Skin epidermis (tissue), 12 donors: ENCODE results near the gene UQCR11.

Source experiments
- H3K27ac ChIP-seq, 21 experiments: fragments of 200-600 bp; sonication (generic) in 11 of 21; one replicate each; pipeline ENCODE4 v1.5.0; 2020; ENCODE audit warnings: mild to moderate bottlenecking in 3 of 21, inconsistent platforms in 2 of 21, moderate library complexity in 2 of 21
- H3K4me3 ChIP-seq, 7 experiments: fragments of 200-600 bp; sonication (generic) in 2 of 7; one replicate each; pipeline ENCODE4 v1.5.0; 2020; ENCODE audit warnings: inconsistent platforms in 2 of 7, mild to moderate bottlenecking in 2 of 7, moderate library complexity in 1 of 7

The UQCR11 gene

GRCh38 chr19:1619094-1619439, 13.8 kb upstream of the UQCR11 start:
- H3K4me3 ChIP-seq, result no peak overlapping the region
- no peak overlapping the region for H3K27ac ChIP-seq

GRCh38 chr19:1618157-1619093, 13.2 kb upstream of the UQCR11 start:
- Histone ChIP-seq H3K27ac (no peak overlapping the region), H3K4me3 (no peak overlapping the region)

- Histone ChIP-seq H3K4me3 (no peak overlapping the region), H3K27ac (no peak overlapping the region)
These were observed 11.6 kb upstream of the UQCR11 start for GRCh38 chr19:1616875-1617274.

- no peak overlapping the region for H3K4me3 ChIP-seq
- no peak overlapping the region for H3K27ac ChIP-seq
These were observed 11.1 kb upstream of the UQCR11 start for GRCh38 chr19:1616396-1616795.

- H3K27ac ChIP-seq, result no peak overlapping the region
- no peak overlapping the region for H3K4me3 ChIP-seq
These were observed 10.0 kb upstream of the UQCR11 start for GRCh38 chr19:1615156-1615765.

GRCh38 chr19:1613808-1614570, 8.7 kb upstream of the UQCR11 start:
- Histone ChIP-seq H3K4me3 (no peak overlapping the region), H3K27ac (no peak overlapping the region)

GRCh38 chr19:1613146-1613545, 7.9 kb upstream of the UQCR11 start:
- Histone ChIP-seq H3K4me3 (no peak overlapping the region), H3K27ac (no peak overlapping the region)

- H3K4me3 ChIP-seq, result no peak overlapping the region
These were observed 7.1 kb upstream of the UQCR11 start for GRCh38 chr19:1612114-1613086.

GRCh38 chr19:1611353-1611752, 6.1 kb upstream of the UQCR11 start:
- H3K27ac ChIP-seq, result no peak overlapping the region
- H3K4me3 ChIP-seq, result no peak overlapping the region

More at GRCh38 chr19:1612114-1613086, 7.1 kb upstream of the UQCR11 start:
- H3K27ac ChIP-seq, result no peak overlapping the region

GRCh38 chr19:1610579-1610978, 5.3 kb upstream of the UQCR11 start:
- H3K4me3 ChIP-seq, result no peak overlapping the region
- H3K27ac ChIP-seq, result no peak overlapping the region

GRCh38 chr19:1609680-1610474, 4.6 kb upstream of the UQCR11 start:
- Histone ChIP-seq H3K27ac (peak overlapping the region in 3 of 21 experiments; percentile 66 to 71 (median 67)), H3K4me3 (no peak overlapping the region)

GRCh38 chr19:1609103-1609396, 3.8 kb upstream of the UQCR11 start:
- Histone ChIP-seq H3K27ac (peak overlapping the region in 14 of 21 experiments; percentile 11 to 84 (median 62)), H3K4me3 (peak overlapping the region in 2 of 7 experiments; percentile 3 to 22)

GRCh38 chr19:1608359-1609102, 3.3 kb upstream of the UQCR11 start:
- Histone ChIP-seq H3K27ac (peak overlapping the region in 14 of 21 experiments; percentile 11 to 84 (median 62)), H3K4me3 (peak overlapping the region in 2 of 7 experiments; percentile 3 to 22)

GRCh38 chr19:1606138-1606651, 933 bp upstream of the UQCR11 start:
- Histone ChIP-seq H3K27ac (peak overlapping the region; percentile 39 to 96 (median 89)), H3K4me3 (peak overlapping the region; percentile 87 to 100 (median 99))

- H3K27ac ChIP-seq, result no peak overlapping the region
These were observed 3.1 kb downstream of the UQCR11 start for GRCh38 chr19:1602091-1602707.

GRCh38 chr19:1601613-1602064, 3.6 kb downstream of the UQCR11 start:
- H3K27ac ChIP-seq, result no peak overlapping the region

More at GRCh38 chr19:1602091-1602707, 3.1 kb downstream of the UQCR11 start:
- H3K4me3 ChIP-seq, result no peak overlapping the region

GRCh38 chr19:1599460-1599846, 5.8 kb downstream of the UQCR11 start:
- no peak overlapping the region for H3K27ac ChIP-seq
- H3K4me3 ChIP-seq, result no peak overlapping the region

More at GRCh38 chr19:1601613-1602064, 3.6 kb downstream of the UQCR11 start:
- no peak overlapping the region for H3K4me3 ChIP-seq
